ENCODE results near the gene KIF19. TPM values are rescaled to one million over a fixed set of nuclear protein-coding genes. Genes with fewer than 3 reads are reported as not detected.

Gene KIF19
- total and polyA plus RNA-seq, 8 donors, result 0.22 to 13.5 (median 0.64) TPM

- intact Hi-C loops (cut with DNase I), result no loop called here
- TF ChIP-seq CTCF (IDR thresholded peaks at IDR 0.05), result no peak
- no peaks in the 10 kb centered on the region for H3K4me1 ChIP-seq
- 70 to 79% methylated on average over 3 of the region's 3 CpGs for WGBS, 2 donors
- no peaks in the 10 kb centered on the region for H3K36me3 ChIP-seq
- no peak for ATAC-seq
- H3K27ac ChIP-seq, result no peak overlapping the region
- H3K27me3 ChIP-seq, result no peaks in the 10 kb centered on the region
- H3K9me3 ChIP-seq, result no peaks in the 10 kb centered on the region
- no peak for FAIRE-seq
- no peak overlapping the region for H3K4me3 ChIP-seq
- DNase-seq, result no peak
Measured at GRCh38 chr17:74329378-74329777, 3.4 kb downstream of the KIF19 start.

- no peaks in the 10 kb centered on the region for H3K9me3 ChIP-seq
- H3K27ac ChIP-seq, result no peak overlapping the region
- 32 to 42% methylated on average over 8 of the region's 8 CpGs for WGBS, 2 donors
- no peaks in the 10 kb centered on the region for H3K4me1 ChIP-seq
- no peak for DNase-seq
- no peak for TF ChIP-seq CTCF (IDR thresholded peaks at IDR 0.05)
- no peak for FAIRE-seq
- intact Hi-C loops (cut with DNase I), result no loop called here
- no peaks in the 10 kb centered on the region for H3K36me3 ChIP-seq
- no peaks in the 10 kb centered on the region for H3K27me3 ChIP-seq
- H3K4me3 ChIP-seq, result no peak overlapping the region
- ATAC-seq, result peak in 2 of 4 donors; percentile 35 to 48
Measured at GRCh38 chr17:74330446-74330845, 4.4 kb downstream of the KIF19 start.

- FAIRE-seq, result no peak
- no peak for TF ChIP-seq CTCF (IDR thresholded peaks at IDR 0.05)
- no peaks in the 10 kb centered on the region for H3K9me3 ChIP-seq
Measured at GRCh38 chr17:74332017-74332650, 6.1 kb downstream of the KIF19 start.

GRCh38 chr17:74332763-74333283 is 6.8 kb downstream of the KIF19 start:
- H3K4me1 ChIP-seq, result no peaks in the 10 kb centered on the region
- no peak for TF ChIP-seq CTCF (IDR thresholded peaks at IDR 0.05)
- no peak overlapping the region for H3K4me3 ChIP-seq
- ATAC-seq (peak in 2 of 4 donors; percentile 17 to 33), DNase-seq (no peak), FAIRE-seq (no peak)
- no peaks in the 10 kb centered on the region for H3K36me3 ChIP-seq
- H3K9me3 ChIP-seq, result no peaks in the 10 kb centered on the region
- WGBS, 2 donors, result 46 to 51% methylated on average over 11 of the region's 11 CpGs
- H3K27ac ChIP-seq, result no peak overlapping the region
- no peaks in the 10 kb centered on the region for H3K27me3 ChIP-seq
- intact Hi-C loops (cut with DNase I), result no loop called here

More at GRCh38 chr17:74332017-74332650, 6.1 kb downstream of the KIF19 start:
- H3K27me3 ChIP-seq, result no peaks in the 10 kb centered on the region
- H3K36me3 ChIP-seq, result no peaks in the 10 kb centered on the region
- no peak for ATAC-seq
- H3K27ac ChIP-seq, result no peak overlapping the region
- no peak for DNase-seq
- WGBS, 2 donors, result 67 to 71% methylated on average over 5 to 7 of the region's 7 CpGs
- intact Hi-C loops (cut with DNase I), result no loop called here
- H3K4me1 ChIP-seq, result no peaks in the 10 kb centered on the region
- H3K4me3 ChIP-seq, result no peak overlapping the region

- intact Hi-C loops (cut with DNase I), result no loop called here
- FAIRE-seq, result no peak
- 78 to 82% methylated on average over 2 of the region's 2 CpGs for WGBS, 2 donors
Measured at GRCh38 chr17:74334393-74335039, 8.5 kb downstream of the KIF19 start.

More at GRCh38 chr17:74334393-74335039, 8.5 kb downstream of the KIF19 start:
- Histone ChIP-seq H3K9me3 (no peaks in the 10 kb centered on the region), H3K4me1 (no peaks in the 10 kb centered on the region), H3K27ac (no peak overlapping the region), H3K4me3 (no peak overlapping the region), H3K36me3 (no peaks in the 10 kb centered on the region), H3K27me3 (no peaks in the 10 kb centered on the region)
- ATAC-seq (no peak), DNase-seq (no peak)
- no peak for TF ChIP-seq CTCF (IDR thresholded peaks at IDR 0.05)

All from pancreas (tissue), 10 donors.